ENCODE measurements around the gene SLC26A11. TPM values are rescaled to one million over a fixed set of nuclear protein-coding genes. Genes with fewer than 3 reads are reported as not detected.

SLC26A11 gene
- total RNA-seq, 4 donors from 2014 or later, result 10.0 to 38.7 (median 16.0) TPM

GRCh38 chr17:80177986-80178595 lies 42.1 kb upstream of the SLC26A11 start:
- no peaks in the 10 kb centered on the region for H3K36me3 ChIP-seq
- TF ChIP-seq, protein P1, sequence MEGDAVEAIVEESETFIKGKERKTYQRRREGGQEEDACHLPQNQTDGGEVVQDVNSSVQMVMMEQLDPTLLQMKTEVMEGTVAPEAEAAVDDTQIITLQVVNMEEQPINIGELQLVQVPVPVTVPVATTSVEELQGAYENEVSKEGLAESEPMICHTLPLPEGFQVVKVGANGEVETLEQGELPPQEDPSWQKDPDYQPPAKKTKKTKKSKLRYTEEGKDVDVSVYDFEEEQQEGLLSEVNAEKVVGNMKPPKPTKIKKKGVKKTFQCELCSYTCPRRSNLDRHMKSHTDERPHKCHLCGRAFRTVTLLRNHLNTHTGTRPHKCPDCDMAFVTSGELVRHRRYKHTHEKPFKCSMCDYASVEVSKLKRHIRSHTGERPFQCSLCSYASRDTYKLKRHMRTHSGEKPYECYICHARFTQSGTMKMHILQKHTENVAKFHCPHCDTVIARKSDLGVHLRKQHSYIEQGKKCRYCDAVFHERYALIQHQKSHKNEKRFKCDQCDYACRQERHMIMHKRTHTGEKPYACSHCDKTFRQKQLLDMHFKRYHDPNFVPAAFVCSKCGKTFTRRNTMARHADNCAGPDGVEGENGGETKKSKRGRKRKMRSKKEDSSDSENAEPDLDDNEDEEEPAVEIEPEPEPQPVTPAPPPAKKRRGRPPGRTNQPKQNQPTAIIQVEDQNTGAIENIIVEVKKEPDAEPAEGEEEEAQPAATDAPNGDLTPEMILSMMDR (IDR thresholded peaks at IDR 0.05), result no peak
- no peak for TF ChIP-seq POLR2A (IDR thresholded peaks at IDR 0.05)
- H3K4me3 ChIP-seq, result no peak overlapping the region
- intact Hi-C loops (cut with DNase I; ENCODE audit: low total_unique reads), result no loop called here
- H3K9me3 ChIP-seq, result no peaks in the 10 kb centered on the region
- no peak for DNase-seq
- no peak overlapping the region for H3K27ac ChIP-seq
- no peaks in the 10 kb centered on the region for H3K27me3 ChIP-seq
- H3K4me1 ChIP-seq, result no peaks in the 10 kb centered on the region

DNA sequence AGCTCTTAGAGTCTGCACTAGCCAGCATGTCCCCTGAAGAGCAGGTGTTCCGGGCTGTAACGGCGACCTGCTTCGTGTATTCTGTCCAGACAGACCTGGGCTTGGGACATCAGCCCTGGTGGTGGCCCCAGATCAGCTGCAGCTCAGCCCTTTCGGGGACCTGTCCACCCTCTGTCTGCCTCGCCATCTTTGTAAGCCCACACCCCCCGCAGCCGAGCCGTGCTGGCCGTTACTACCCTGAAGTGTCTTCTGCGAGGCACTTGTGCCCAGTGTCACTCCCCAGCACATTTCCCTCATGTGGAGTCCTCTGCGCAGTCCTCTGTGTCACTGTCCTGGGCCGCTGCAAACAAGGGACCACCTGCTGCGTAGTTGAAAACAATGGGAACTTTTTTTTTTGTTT lies 40.0 kb upstream of the SLC26A11 start:
- Histone ChIP-seq H3K4me1 (no peaks in the 10 kb centered on the region), H3K9me3 (no peaks in the 10 kb centered on the region), H3K27me3 (no peaks in the 10 kb centered on the region), H3K4me3 (no peak overlapping the region), H3K27ac (no peak overlapping the region), H3K36me3 (no peaks in the 10 kb centered on the region)
- intact Hi-C loops (cut with DNase I; ENCODE audit: low total_unique reads), result no loop called here
- TF ChIP-seq, protein P1 (IDR thresholded peaks at IDR 0.05), result no peak
- TF ChIP-seq POLR2A (IDR thresholded peaks at IDR 0.05), result no peak
- no peak for DNase-seq

DNA sequence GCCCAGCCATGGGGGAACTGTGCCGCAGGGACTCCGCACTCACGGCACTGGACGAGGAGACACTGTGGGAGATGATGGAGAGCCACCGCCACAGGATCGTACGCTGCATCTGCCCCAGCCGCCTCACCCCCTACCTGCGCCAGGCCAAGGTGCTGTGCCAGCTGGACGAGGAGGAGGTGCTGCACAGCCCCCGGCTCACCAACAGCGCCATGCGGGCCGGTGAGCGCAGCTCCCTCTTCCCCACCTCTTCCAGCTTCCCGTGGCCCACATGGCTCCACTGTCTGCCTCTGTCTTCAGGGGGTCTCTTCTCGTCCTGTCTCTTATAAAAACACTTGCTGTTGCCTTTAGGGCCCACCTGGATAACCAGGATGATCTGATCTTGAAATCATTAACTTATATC lies 38.8 kb upstream of the SLC26A11 start:
- no peak for DNase-seq
- intact Hi-C loops (cut with DNase I; ENCODE audit: low total_unique reads), result no loop called here
- H3K27me3 ChIP-seq, result no peaks in the 10 kb centered on the region
- TF ChIP-seq POLR2A (IDR thresholded peaks at IDR 0.05), result no peak
- TF ChIP-seq, protein P1 (IDR thresholded peaks at IDR 0.05), result no peak
- no peaks in the 10 kb centered on the region for H3K4me1 ChIP-seq
- no peaks in the 10 kb centered on the region for H3K9me3 ChIP-seq
- no peak overlapping the region for H3K4me3 ChIP-seq
- no peak overlapping the region for H3K27ac ChIP-seq
- no peaks in the 10 kb centered on the region for H3K36me3 ChIP-seq

GRCh38 chr17:80182118-80182844 lies 37.9 kb upstream of the SLC26A11 start:
- no peaks in the 10 kb centered on the region for H3K27me3 ChIP-seq
- TF ChIP-seq, protein P1 (IDR thresholded peaks at IDR 0.05), result no peak
- TF ChIP-seq POLR2A (IDR thresholded peaks at IDR 0.05), result no peak
- no peaks in the 10 kb centered on the region for H3K4me1 ChIP-seq
- no peak for DNase-seq
- no peaks in the 10 kb centered on the region for H3K9me3 ChIP-seq
- H3K27ac ChIP-seq, result no peak overlapping the region
- intact Hi-C loops (cut with DNase I; ENCODE audit: low total_unique reads), result no loop called here
- no peak overlapping the region for H3K4me3 ChIP-seq
- H3K36me3 ChIP-seq, result no peaks in the 10 kb centered on the region

GRCh38 chr17:80182845-80183223 lies 37.4 kb upstream of the SLC26A11 start:
- no peaks in the 10 kb centered on the region for H3K9me3 ChIP-seq
- no peak for DNase-seq
- no peaks in the 10 kb centered on the region for H3K27me3 ChIP-seq
- no peaks in the 10 kb centered on the region for H3K36me3 ChIP-seq
- intact Hi-C loops (cut with DNase I; ENCODE audit: low total_unique reads), result no loop called here
- H3K27ac ChIP-seq, result no peak overlapping the region
- no peak for TF ChIP-seq POLR2A (IDR thresholded peaks at IDR 0.05)
- H3K4me3 ChIP-seq, result no peak overlapping the region
- H3K4me1 ChIP-seq, result no peaks in the 10 kb centered on the region

All from uterus (tissue), 4 donors.